NCI-H2171 treated with DMSO at 0.1 percent for 48 hours (cell line): ENCODE data around the gene TEX22.
"Not testable (repeated sequence)": the region's sequence is repeated elsewhere in the genome, so short reads cannot be mapped to it uniquely, and the experiment has no call there.

Experiments
- DNase-seq: peaks from one replicate; lab custom pipeline; 2025; lab: John Stamatoyannopoulos, UW

Gene TEX22

GRCh38 chr14:105398044-105398725, at the start of gene TEX22:
TSS of gene TEX22 (plus strand) at chr14:105398538. CDS start at chr14:105399341, 803 bp downstream.
- peak; percentile 96 for DNase-seq

GRCh38 chr14:105348945-105349699, 49.2 kb upstream of the TEX22 start:
- DNase-seq: no peak

- DNase-seq: no peak
These were observed 48.3 kb upstream of the TEX22 start for GRCh38 chr14:105349992-105350391.

- DNase-seq: no peak
These were observed 47.7 kb upstream of the TEX22 start for GRCh38 chr14:105350450-105351244.

- no peak for DNase-seq
These were observed 46.9 kb upstream of the TEX22 start for GRCh38 chr14:105351410-105351809.

GRCh38 chr14:105351920-105352851, 46.2 kb upstream of the TEX22 start:
- peak; percentile 93 for DNase-seq

GRCh38 chr14:105353136-105353535, 45.2 kb upstream of the TEX22 start:
- no peak for DNase-seq

- no peak for DNase-seq
These were observed 43.8 kb upstream of the TEX22 start for GRCh38 chr14:105354541-105354940.

GRCh38 chr14:105355049-105355575, 43.2 kb upstream of the TEX22 start:
- DNase-seq: no peak

GRCh38 chr14:105355850-105356604, 42.3 kb upstream of the TEX22 start:
- no peak for DNase-seq

- no peak for DNase-seq
These were observed 41.4 kb upstream of the TEX22 start for GRCh38 chr14:105356927-105357326.

- no peak for DNase-seq
These were observed 40.7 kb upstream of the TEX22 start for GRCh38 chr14:105357626-105358025.

GRCh38 chr14:105358140-105358846, 40.0 kb upstream of the TEX22 start:
- no peak for DNase-seq

- no peak for DNase-seq
These were observed 39.4 kb upstream of the TEX22 start for GRCh38 chr14:105358943-105359342.

GRCh38 chr14:105361412-105361811, 36.9 kb upstream of the TEX22 start:
- DNase-seq: not testable (repeated sequence)

GRCh38 chr14:105363847-105364708, 34.3 kb upstream of the TEX22 start:
- no peak for DNase-seq

GRCh38 chr14:105365101-105365500, 33.2 kb upstream of the TEX22 start:
- no peak for DNase-seq

- DNase-seq: no peak
These were observed 32.7 kb upstream of the TEX22 start for GRCh38 chr14:105365681-105366080.
